Endothelial cell of umbilical vein (primary cell): ENCODE measurements around the gene FAS.

Experiments used
- CTCF ChIP-seq, 2 donors: IDR thresholded peaks; 1 replicate in 1 of 2; 2 replicates in 1 of 2; pipeline ENCODE4 v1.5.1; 2011; ENCODE audit warnings: low read length in 2 of 2, mild to moderate bottlenecking in 2 of 2, moderate library complexity in 2 of 2, control low read depth in 1 of 2, inconsistent platforms in 1 of 2, low read depth in 1 of 2; ENCODE audit not compliant: insufficient read depth in 1 of 2; ENCODE audit errors: extremely low read depth in 1 of 2
- EZH2 ChIP-seq: IDR thresholded peaks from 2 replicates; pipeline ENCODE4 v1.6.1; 2012; ENCODE audit warnings: borderline replicate concordance, low read depth, mild to moderate bottlenecking, moderate library complexity, low read length, inconsistent platforms; ENCODE audit not compliant: severe bottlenecking
- FOS ChIP-seq: IDR thresholded peaks from 2 replicates; pipeline ENCODE4 v1.6.1; 2011; ENCODE audit warnings: mild to moderate bottlenecking, low read length, moderate library complexity, borderline replicate concordance; ENCODE audit not compliant: insufficient read depth
- JUN ChIP-seq: IDR thresholded peaks from 2 replicates; pipeline ENCODE4 v1.6.1; 2011; ENCODE audit warnings: borderline replicate concordance, low read depth; ENCODE audit not compliant: insufficient read length, insufficient read depth
- POLR2A ChIP-seq: IDR thresholded peaks from 2 replicates; pipeline ENCODE4 v1.6.1; 2012; ENCODE audit warnings: low read depth, mild to moderate bottlenecking, control low read depth, low read length
- POLR2AphosphoS5 ChIP-seq: IDR thresholded peaks from 2 replicates; pipeline ENCODE4 v1.6.1; 2012; ENCODE audit warnings: low read depth, mild to moderate bottlenecking, control low read depth, low read length, moderate library complexity; ENCODE audit not compliant: insufficient read depth
- TF ChIP-seq, protein P1 (sequence below): IDR thresholded peaks from 2 replicates; pipeline ENCODE4 v1.6.1; 2011; ENCODE audit not compliant: insufficient read depth, insufficient read length

- TF ChIP-seq FOS, result no peak
- no peak for TF ChIP-seq CTCF (IDR thresholded peaks at IDR 0.05; ENCODE audit: extremely low read depth in 1 of 2, insufficient read depth in 1 of 2, low read depth in 1 of 2, low read length in 2 of 2)
- TF ChIP-seq POLR2AphosphoS5, result no peak
- no peak for TF ChIP-seq POLR2A
- TF ChIP-seq JUN, result no peak
- TF ChIP-seq, protein P1, sequence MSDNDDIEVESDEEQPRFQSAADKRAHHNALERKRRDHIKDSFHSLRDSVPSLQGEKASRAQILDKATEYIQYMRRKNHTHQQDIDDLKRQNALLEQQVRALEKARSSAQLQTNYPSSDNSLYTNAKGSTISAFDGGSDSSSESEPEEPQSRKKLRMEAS, result no peak
- no peak for TF ChIP-seq EZH2
Observed at GRCh38 chr10:88954458-88955083, 36.0 kb upstream of the FAS start.
